GM21619 (cell line): ENCODE measurements around the gene SRPK1.

Source experiments
- ATAC-seq: cut with Tn5 transposase; IDR thresholded peaks from one replicate; pipeline ENCODE4 v1.9.1; 2021; ENCODE audit not compliant: unreplicated experiment

The SRPK1 gene

DNA sequence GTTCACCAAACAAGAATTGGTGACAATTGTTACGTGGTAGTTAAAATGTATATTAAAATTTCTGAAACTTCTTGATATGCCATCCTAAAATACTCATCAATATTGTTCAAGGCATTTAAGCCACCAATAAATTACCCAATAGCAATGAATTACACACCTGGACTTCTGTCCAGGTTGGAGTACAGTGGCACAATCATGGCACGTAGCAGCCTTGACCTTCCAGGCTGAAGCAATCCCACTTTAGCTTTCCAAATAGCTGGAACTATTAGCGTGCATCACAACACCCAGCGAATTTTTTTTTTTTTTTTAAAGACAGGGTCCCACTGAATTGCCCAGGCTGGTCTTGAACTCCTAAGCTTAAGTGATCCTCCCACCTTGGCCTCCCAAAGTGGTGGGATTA, 17.2 kb downstream of the SRPK1 start:
- no peak for ATAC-seq

DNA sequence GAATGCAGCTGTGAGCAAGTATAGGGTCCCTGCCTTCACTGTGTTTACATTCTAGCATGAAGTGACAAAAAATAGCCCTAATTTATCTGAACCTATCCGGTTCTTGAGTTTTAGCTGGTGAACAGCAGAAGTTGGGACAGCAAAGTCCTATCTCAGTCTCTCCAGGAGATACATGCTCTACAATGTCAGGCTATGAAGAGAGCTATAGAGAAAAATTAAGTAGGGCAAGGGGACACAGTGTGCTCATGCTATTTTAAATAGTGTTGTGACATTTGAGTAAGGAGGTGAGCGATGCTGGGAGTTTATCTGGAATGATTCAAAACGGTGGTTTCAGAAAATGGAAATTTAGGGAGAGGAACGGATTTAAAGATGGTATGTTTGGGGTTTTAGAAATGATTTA, 20.4 kb downstream of the SRPK1 start:
- ATAC-seq = no peak

GRCh38 chr6:35898003-35898402, 22.9 kb downstream of the SRPK1 start:
- no peak for ATAC-seq

- no peak for ATAC-seq
Measured at GRCh38 chr6:35897486-35897885, 23.4 kb downstream of the SRPK1 start.

GRCh38 chr6:35897036-35897435, 23.9 kb downstream of the SRPK1 start:
- ATAC-seq = no peak

DNA sequence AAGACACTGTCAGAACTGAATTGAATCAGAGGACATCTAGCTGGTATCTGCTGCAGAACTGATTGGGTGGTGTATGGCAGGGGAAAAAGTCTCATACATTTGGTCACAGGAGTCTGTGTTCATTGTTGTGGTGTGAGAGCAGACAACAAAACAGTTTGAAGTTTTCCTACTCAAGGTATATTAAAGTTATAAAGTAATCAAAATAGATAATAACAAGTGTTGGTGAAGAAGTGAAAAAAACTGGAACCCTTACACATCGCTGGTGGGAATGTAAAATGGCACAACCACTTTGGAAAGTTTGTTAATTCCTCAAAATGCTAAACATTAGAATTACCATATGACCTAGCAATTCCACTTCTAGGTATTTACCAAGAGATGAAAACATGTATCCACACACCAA, 24.7 kb downstream of the SRPK1 start:
- no peak for ATAC-seq

DNA sequence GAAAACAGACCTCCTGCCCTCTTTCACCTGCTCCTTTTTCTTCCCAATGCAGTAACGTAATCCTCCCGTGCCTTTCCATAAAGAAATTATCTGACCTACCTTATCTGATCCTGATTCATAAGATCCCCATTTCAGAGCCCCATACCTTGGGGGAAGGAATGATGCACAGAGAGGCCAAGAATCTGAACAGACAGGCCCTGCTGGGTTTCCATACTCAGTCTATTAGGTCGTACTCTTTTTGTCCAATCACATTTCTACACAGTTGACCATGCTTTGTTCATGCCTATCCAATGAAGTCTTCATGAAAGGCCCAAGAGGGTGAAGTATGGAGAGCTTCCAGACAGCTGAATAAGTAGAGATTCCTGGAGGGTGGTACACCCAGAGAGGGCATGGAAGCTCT, 25.3 kb downstream of the SRPK1 start:
- no peak for ATAC-seq

DNA sequence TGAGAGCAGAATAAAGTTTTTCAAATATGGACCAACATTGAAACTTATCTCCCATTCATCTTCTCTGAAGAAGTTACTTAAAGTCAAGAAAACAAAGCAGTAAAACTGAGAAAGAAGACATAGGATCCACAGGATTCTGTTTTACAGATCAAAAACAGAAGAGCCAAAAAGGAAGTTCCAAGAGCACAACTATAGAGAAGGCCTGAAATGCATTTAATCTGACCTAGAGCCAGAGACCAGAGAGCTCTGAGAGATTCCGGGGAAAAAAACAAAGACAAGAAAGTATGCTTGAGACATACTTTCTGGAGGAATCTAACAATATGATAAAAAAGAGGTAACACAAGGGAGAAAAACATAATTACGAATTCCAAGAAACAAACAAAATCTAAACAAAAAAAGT, 26.1 kb downstream of the SRPK1 start:
- no peak for ATAC-seq

DNA sequence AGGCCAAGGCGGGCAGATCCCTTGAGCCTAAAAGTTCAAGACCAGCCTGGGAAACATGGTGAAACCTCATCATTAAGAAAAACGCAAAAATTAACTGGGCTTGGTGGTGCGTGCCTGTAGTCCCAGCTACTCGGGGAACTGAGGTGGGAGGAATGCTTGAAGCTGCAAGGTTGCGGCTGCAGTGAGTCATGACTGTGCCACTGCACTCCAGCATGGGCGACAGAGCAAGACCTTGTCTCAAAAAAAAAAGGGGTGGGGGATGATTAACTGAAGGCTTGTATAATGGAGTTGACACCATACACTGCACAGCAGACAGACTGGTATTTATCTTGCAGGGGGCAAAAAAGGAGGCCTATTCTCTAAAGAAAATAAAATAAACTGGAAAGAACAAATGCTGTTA, 27.7 kb downstream of the SRPK1 start:
- no peak for ATAC-seq

GRCh38 chr6:35892482-35892881, 28.4 kb downstream of the SRPK1 start:
- ATAC-seq = no peak

GRCh38 chr6:35879151-35879550, 41.7 kb downstream of the SRPK1 start:
- no peak for ATAC-seq

DNA sequence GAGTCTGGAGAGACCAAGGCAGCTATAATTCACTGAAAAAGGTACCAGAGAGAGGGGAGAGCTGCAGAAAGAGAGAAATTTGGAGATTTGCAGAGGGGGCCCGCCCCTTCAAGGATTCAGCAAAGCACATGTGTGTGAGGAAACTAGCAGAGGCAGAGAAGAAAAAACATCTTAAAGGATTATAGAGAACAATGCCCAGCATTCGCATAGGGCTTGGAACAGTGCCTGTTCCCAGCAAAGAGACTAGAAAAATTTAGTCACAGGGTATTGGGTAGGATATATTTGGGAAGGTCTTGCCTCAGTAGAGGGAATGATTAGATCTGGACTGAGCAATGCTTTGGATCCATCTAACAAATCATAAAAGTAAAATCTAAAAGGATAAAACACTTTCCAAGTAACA, 44.0 kb downstream of the SRPK1 start:
- no peak for ATAC-seq

DNA sequence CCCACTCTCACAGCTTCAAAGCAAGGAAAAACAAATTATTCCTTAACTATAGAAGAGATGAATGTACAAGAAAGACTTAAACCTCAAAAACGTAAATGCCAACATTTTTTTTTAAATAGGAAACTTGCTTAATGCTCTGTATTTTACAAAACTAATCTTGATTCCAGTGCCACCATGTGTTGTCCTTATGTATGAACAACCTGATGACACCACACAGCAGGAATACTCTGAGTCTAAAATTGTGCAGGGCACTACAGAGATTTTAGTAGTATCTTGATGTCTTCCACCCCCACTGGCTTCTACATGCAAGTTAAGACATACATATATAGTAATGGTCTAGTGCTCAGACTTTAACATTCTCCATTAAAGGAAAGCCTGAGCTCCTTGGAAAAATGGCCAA, 46.2 kb downstream of the SRPK1 start:
- ATAC-seq = no peak

DNA sequence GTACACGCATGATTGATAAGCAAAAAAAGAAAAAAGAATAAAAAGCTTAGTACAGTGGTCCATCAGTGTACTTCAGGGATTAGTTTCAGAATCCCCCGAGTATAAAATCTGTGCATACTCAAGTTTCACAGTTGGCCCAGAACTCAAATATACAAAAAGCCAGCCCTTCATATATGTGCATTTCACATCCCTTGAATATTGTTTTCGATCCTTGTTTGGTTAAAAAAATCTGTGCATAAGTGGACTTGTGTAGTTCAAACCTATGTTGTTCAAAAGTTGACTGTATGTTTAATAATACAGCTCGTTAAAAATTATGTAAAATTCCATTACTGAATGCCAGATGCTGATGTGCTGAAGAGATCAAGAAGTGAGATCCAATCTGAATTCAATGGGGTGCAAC, 61.5 kb downstream of the SRPK1 start:
- no peak for ATAC-seq

GRCh38 chr6:35857853-35858252, 63.0 kb downstream of the SRPK1 start:
- no peak for ATAC-seq

- no peak for ATAC-seq
Measured at GRCh38 chr6:35856250-35856649, 64.6 kb downstream of the SRPK1 start.

GRCh38 chr6:35852994-35853393, 67.9 kb downstream of the SRPK1 start:
- ATAC-seq = no peak

DNA sequence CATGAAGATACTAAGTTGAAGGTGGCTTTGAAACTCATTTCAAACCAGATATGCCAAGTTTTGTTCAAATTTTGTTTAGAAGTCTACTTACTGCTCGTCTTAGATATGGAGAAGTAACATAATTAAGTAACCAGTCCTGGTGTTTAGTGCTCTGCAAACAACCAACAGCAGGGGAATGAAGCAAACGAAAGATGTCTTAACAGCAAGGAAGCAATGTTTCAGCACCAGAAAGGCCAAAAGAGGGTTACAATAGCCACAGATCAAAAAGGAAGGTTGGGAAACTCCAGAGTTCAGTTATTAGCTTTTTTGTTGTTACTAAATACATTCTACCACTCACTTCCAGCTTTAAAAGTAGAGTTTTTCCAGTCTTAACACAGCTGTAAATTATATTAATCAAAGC, 70.7 kb downstream of the SRPK1 start:
- no peak for ATAC-seq

- ATAC-seq = no peak
Measured at GRCh38 chr6:35844290-35844689, 76.6 kb downstream of the SRPK1 start.

DNA sequence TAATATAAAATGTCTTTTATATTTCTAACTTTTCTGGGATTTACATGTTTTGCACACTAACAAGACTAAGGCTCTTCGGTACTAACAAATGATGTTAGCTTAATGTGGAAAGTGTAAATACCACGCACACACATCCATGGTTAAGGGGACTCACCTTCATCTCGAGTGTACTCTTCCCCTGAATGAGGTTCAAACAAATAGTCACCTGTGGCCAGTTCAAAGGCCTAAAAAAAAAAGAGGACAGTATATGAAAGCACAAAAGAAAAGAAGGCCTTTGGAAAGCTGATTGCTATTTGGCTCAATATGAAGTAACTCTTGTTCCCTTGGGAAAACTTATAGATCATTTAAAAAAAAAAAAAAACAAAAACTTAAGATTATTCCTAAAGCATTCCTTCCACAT, 78.5 kb downstream of the SRPK1 start:
- ATAC-seq = no peak

DNA sequence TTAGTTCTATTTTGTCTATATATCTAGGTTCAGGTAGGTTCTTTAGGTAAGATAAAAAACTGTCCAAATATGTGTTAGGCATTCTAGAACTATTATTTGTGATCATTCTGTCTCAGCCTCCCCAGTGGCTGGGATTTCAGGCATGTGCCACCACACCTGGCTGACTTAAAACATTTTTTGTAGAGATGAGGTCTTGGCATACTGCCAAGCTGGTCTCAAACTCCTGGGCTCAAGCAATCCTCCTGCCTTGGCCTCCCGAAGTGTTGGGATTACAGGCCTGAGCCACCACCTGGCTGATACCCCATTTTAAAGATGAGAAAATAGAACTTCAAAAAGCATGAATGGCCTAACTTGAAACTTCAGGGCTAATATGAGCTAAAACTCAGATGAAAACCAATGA, 81.9 kb downstream of the SRPK1 start:
- ATAC-seq = no peak

DNA sequence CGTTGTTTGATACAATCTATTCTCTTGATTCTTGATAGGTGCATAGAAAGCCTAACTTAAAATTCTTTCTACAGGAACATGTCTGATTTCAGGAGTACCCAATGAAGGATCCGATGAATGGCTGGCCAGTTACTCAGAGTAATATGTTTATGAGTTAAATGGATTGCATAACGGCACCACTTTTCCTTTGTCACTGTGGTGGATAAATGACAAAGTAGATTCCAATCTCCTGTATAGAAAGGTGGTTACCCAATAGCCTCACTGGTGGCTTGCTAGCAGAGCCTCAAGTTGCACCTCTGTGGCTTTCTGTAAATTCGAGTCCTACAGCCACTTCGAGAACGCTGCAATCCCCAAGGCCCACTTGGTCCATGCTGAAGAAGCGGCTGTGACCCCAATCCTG, 87.4 kb downstream of the SRPK1 start:
- ATAC-seq = no peak

GRCh38 chr6:35831257-35832007, 89.5 kb downstream of the SRPK1 start:
- ATAC-seq = no peak
